ENCODE results near the gene KCTD17. TPM values are rescaled to one million over a fixed set of nuclear protein-coding genes. Genes with fewer than 3 reads are reported as not detected.

KCTD17 gene
- total and polyA plus RNA-seq, 2 of the 13 experiments (the other 11 are each of a cell fraction or from before 2014, with no cell fraction given): 5.3 to 11.7 TPM

- no peaks in the 10 kb centered on the region for H3K36me3 ChIP-seq (replicated peaks in 1 of 2; ENCODE audit: control insufficient read depth in 1 of 2, insufficient read depth in 2 of 2, low read length in 2 of 2)
- CTCF ChIA-PET (ENCODE audit: low intra/inter-chr PET ratio, low total read pairs): no interaction called here
- no peak overlapping the region for H3K9ac ChIP-seq (ENCODE audit: insufficient read depth, low read depth, low read length)
- no TSS peak for BruUV-seq (replicated peaks)
- in situ Hi-C loops (cut with HindIII; ENCODE audit: extremely low pct_ligation_motif_present, low pct_unique_long_range_greater_than_20kb): no loop called here
- DNase-seq (ENCODE audit: low spot score) (no peak), ATAC-seq (no peak), FAIRE-seq (no peak)
- H3K27ac ChIP-seq (ENCODE audit: extremely low read length, insufficient read depth, low read length): no peak overlapping the region
- H4K20me1 ChIP-seq (ENCODE audit: insufficient read depth, low read length): no peaks in the 10 kb centered on the region
- H3K4me2 ChIP-seq (ENCODE audit: low read depth, low read length): no peak overlapping the region
- intact Hi-C loops (cut with micrococcal nuclease; ENCODE audit: unreplicated experiment): no loop called here
- peak; percentile 76; the same call in 1 of the 2 replicates for TF ChIP-seq ZBTB33 (CRISPR knock-in tag; IDR thresholded peaks at IDR 0.05)
- TF ChIP-seq HOXA9 (CRISPR knock-in tag; IDR thresholded peaks at IDR 0.05; ENCODE audit: borderline replicate concordance): no peak
- no peak for TF ChIP-seq ZNF501 (CRISPR knock-in tag; IDR thresholded peaks at IDR 0.05)
- no peak for TF ChIP-seq SOX6 (IDR thresholded peaks at IDR 0.05)
- no peak for TF ChIP-seq SOX6 (CRISPR knock-in tag; IDR thresholded peaks at IDR 0.05)
- no peak for TF ChIP-seq SALL2 (CRISPR knock-in tag; IDR thresholded peaks at IDR 0.05)
- TF ChIP-seq SSRP1 (CRISPR knock-in tag; IDR thresholded peaks at IDR 0.05): no peak
- no peak for TF ChIP-seq ZNF432 (CRISPR knock-in tag; IDR thresholded peaks at IDR 0.05; ENCODE audit: borderline replicate concordance)
- TF ChIP-seq ZNF263 (CRISPR knock-in tag; IDR thresholded peaks at IDR 0.05): peak; percentile 73
- no peak for TF ChIP-seq LCORL (IDR thresholded peaks at IDR 0.05)
- TF ChIP-seq LCORL (CRISPR knock-in tag; IDR thresholded peaks at IDR 0.05): no peak
- TF ChIP-seq PHF8 (CRISPR knock-in tag; IDR thresholded peaks at IDR 0.05): no peak
- TF ChIP-seq ZNF253 (CRISPR knock-in tag; IDR thresholded peaks at IDR 0.05; ENCODE audit: borderline replicate concordance): no peak
- peaks cover 26% of the 10 kb centered on the region for H3K4me1 ChIP-seq (ENCODE audit: insufficient read depth, low read length)
- H3K79me2 ChIP-seq (ENCODE audit: insufficient read depth, low read length): no peaks in the 10 kb centered on the region
- no peaks in the 10 kb centered on the region for H3K27me3 ChIP-seq (ENCODE audit: control insufficient read depth in 1 of 2, insufficient read depth in 2 of 2, low read length in 2 of 2)
- WGBS (ENCODE audit: low lambda C conversion rate): 90% methylated on average over 6 of the region's 10 CpGs
- H2AFZ ChIP-seq (ENCODE audit: low read length): no peak overlapping the region
- no peak overlapping the region for H3K4me3 ChIP-seq (replicated peaks in 1 of 3; ENCODE audit: insufficient read depth in 1 of 3, low read depth in 2 of 3, low read length in 3 of 3)
- no peaks in the 10 kb centered on the region for H3K9me3 ChIP-seq (ENCODE audit: low read length)
- POLR2A ChIA-PET: no interaction called here
Observed at GRCh38 chr22:37101311-37102066, 49.9 kb downstream of the KCTD17 start.
